Activated T-cell treated with anti-CD3 and anti-CD28 coated beads for 24 hours (primary cell): ENCODE measurements around the gene C11orf65.

Experiments
- DNase-seq: peaks from one replicate; pipeline ENCODE4 v3.0.0-alpha.2; 2020; ENCODE audit warnings: low read depth

C11orf65 gene

DNA sequence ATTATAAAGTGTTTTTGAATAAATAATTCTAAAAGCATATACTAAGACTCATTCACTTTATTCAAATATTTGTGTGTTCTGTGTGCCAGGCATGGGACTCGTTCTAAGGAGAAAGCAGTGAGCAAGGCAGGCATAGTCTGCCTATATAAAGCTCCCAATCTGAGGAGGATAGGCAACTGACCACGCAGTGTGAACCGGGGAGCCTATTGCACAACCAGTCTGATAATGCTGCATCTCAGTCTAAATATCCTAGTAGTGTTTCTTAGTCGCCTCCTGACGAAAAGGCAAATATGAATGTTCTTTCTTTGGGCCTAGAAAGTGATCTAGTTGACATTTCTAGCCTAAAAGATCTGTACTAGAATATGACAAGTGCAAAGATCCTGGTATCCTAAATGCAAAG, 98.3 kb downstream of the C11orf65 start:
- no peak for DNase-seq

DNA sequence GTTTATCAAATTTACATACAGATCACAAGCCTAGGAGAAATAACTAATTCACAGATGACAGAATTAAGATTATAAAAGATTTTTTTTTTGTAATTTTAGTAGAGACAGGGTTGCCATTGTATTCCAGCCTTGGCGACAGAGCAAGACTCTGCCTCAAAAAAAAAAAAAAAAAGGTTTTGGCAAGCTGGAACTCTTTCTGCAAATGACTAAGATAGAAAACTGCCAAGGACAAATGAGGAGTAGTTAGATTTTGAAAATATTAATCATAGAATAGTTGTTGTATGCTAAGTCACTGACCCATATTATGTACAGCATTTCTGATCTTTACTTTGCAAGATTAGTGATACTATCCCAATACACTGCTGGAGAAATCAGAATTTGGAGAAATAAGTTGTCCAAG, 99.2 kb downstream of the C11orf65 start:
- no peak for DNase-seq

DNA sequence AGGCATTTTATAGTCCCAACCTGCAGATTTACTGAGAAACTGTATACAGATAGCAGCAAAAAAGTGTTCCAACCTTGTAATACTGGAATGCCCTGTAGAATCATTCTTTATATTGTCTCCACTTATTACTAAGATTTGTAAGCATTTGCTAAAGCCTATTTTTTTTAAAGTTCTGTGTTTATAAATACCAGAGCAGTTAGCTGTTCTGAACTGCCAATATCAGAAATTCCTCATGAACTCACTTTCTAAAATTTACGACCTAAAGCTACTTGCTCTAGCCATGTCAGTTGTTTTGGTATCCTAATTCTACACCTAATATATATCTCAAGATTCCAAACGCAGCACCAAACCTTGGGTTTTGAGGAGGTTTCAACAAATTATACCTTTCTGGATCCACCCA, 103.2 kb downstream of the C11orf65 start:
- no peak for DNase-seq

DNA sequence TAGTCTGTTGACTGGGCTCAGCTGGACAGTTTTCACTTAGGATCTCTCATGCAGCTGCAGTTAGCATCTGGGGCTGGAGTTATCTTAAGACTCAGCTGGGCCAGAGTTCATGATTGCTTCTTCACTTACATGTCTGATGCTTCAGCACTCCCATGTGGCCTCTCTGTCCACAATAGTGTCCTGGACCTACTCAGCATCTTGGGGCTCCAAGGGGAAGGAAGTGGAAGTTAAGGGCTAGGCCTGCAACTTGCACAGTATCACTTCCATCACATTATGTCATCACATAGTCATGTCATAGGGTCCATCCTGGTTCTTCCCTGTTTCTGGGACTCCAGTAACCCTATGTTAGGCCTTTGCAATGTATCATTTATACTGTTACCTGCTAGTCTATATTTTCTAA, 115.9 kb downstream of the C11orf65 start:
- no peak for DNase-seq

DNA sequence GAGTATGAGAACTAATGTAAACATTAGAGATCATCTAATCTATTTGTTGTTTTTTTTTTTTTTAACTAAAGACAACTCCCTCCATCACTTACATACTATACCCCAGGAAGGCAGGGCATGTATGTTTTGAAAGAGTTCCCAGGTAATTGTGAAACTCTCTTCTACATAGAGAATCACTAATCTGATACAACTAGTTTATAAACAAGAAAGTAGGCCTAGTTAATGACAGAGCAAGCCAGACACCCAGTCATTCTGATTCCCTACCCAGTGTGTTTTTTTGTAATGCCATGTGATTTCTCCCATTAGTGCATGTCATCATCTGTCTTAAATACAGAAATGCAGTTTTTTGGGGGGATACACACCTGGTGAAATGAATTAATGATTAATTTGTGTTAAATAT, 120.9 kb downstream of the C11orf65 start:
- no peak for DNase-seq

DNA sequence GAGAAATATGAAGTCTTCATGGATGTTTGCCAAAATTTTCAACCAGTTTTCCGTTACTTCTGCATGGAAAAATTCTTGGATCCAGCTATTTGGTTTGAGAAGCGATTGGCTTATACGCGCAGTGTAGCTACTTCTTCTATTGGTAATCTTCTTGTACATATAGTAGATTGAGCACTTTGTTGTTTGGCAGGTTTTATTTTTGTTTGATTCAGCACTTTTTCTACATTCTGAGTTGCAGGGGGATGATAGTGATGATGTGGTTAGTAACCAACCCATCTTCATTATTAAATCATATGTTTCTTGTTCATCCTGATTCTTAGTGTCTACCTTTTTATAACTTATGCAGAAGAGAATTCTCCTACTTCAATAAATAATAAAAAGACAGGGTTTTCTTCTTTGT, 121.6 kb downstream of the C11orf65 start:
- no peak for DNase-seq

DNA sequence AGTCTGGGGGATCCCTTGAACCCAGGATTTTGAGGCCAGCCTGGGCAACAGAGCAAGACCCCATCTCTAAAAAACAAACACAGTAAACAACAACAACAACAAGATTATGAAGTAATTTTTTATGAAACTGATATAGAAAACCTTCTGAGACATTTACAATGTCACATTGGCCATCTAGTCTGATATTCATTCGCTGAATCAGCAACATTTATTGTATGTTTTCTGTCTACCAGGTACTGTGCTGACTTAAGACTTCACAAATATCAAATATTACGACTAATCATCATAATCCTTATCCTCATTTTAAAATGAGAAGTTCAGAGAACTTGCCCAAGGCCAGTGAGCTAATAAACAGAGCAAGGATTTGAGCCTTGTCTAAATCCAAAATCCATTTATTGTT, 123.6 kb downstream of the C11orf65 start:
- DNase-seq, result no peak

DNA sequence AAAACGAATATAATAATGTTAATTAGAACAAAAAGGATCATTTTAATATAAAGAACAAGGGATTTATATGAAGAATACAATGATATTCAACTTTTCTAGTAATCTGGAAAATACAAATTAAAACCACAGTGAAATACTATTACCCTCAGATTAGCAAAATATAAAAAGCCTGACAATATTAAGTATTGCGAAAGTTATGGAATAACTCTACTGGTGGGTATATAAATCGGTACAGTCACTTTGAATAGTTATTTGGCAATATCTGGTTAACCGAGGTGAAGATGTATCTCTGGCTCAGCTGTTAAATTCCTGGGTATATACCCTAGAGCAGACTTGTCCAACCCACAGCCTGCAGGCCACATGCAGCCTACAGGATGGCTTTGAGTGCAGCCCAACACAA, 125.7 kb downstream of the C11orf65 start:
- DNase-seq, result no peak

DNA sequence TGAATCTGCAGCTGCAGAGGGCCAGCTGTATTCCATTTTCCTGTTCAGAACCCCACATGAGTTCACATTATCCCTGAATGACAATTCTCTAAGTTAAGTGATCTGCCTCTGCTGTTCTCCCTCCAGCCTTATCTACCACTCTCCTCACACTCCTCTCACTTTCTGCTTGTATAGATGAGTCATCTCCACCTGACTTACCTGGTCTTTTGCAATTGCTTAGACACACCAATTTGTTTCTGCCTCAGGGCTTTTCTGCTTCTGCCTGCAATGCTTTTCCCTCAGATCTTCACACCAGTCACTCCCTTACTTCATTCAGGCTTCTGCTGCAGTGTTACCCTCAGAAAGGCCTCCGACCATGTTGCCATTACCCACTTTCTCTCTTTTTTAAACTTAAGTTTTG, 126.4 kb downstream of the C11orf65 start:
- no peak for DNase-seq

DNA sequence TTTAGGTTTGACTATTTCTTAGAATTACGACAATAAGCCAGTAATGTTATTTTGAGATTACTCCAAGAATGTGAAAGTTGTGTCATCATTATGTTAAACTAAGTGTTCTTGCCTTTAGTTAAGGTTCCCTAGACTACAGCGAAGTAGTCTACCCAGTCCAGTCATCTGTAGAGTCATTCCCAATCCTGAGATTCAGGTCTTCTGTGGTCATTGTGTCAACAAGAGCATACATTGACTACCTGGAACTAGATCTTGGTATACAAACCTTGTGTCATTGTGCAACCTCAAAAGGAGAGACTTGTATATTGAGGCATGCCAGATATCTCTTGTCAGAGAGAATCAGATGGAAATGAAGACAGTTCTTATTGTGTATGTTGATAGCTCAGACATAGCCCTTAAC, 128.6 kb downstream of the C11orf65 start:
- DNase-seq, result no peak

DNA sequence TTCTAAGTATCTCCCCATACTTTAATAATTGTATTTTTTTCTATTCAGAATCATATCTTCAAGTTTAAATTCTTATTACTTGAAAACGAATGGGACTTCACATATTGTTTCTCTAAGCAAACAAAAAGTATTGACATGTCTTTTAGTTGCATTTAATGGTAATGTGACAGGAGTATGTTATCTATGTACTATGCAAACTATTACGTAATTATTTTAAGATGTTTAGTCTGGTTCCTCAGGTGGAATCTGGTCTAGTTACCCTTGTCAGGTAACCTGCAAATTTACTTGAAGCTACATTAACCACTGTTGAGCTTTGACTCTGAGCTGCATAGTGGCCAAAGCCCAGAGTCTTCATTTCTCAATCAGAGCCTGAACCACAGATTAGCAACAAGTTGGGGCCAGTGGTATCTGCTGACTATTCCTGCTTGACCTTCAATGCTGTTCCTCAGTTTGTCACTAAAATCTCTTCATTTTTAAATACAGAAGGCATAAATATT, 133.9 kb downstream of the C11orf65 start:
- DNase-seq, result no peak
